NT2/D1 (cell line): ENCODE data around the gene DSCAML1.
"Not testable (repeated sequence)": the region's sequence is repeated elsewhere in the genome, so short reads cannot be mapped to it uniquely, and the experiment has no call there.

ENCODE experiments used
- DNase-seq: peaks from one replicate; pipeline ENCODE4 v3.0.0-alpha.2; 2011; ENCODE audit warnings: low read depth, low spot score
- H3K27me3 ChIP-seq: 2 replicates; pipeline ENCODE4 v1.6.0; 2011; ENCODE audit warnings: mild to moderate bottlenecking; ENCODE audit not compliant: insufficient read length, insufficient read depth
- H3K36me3 ChIP-seq: 2 replicates; pipeline ENCODE4 v1.6.1; 2011; ENCODE audit warnings: mild to moderate bottlenecking, low read length, mixed read lengths; ENCODE audit not compliant: insufficient read depth, insufficient read length
- H3K4me1 ChIP-seq: 2 replicates; pipeline ENCODE4 v1.5.1; 2011; ENCODE audit not compliant: insufficient read depth, insufficient read length
- H3K4me3 ChIP-seq: 2 replicates; pipeline ENCODE4 v1.5.1; 2011; ENCODE audit warnings: low read depth; ENCODE audit not compliant: insufficient read length
- H3K9ac ChIP-seq: 2 replicates; pipeline ENCODE4 v1.6.0; 2011; ENCODE audit warnings: low read depth; ENCODE audit not compliant: insufficient read length
- H3K9me3 ChIP-seq: 2 replicates; pipeline ENCODE4 v1.5.1; 2011; ENCODE audit warnings: mild to moderate bottlenecking, low read length; ENCODE audit not compliant: insufficient read depth
- SUZ12 ChIP-seq: IDR thresholded peaks from 2 replicates; pipeline ENCODE4 v1.6.1; 2011; ENCODE audit not compliant: insufficient read length, insufficient read depth; ENCODE audit errors: extremely low read depth
- YY1 ChIP-seq: IDR thresholded peaks from 2 replicates; pipeline ENCODE4 v1.6.1; 2011; ENCODE audit not compliant: insufficient read length, insufficient read depth
- ZNF274 ChIP-seq: IDR thresholded peaks from 2 replicates; pipeline ENCODE4 v1.6.1; 2011; ENCODE audit warnings: mild to moderate bottlenecking, low read depth, low read length

DSCAML1 gene

DNA sequence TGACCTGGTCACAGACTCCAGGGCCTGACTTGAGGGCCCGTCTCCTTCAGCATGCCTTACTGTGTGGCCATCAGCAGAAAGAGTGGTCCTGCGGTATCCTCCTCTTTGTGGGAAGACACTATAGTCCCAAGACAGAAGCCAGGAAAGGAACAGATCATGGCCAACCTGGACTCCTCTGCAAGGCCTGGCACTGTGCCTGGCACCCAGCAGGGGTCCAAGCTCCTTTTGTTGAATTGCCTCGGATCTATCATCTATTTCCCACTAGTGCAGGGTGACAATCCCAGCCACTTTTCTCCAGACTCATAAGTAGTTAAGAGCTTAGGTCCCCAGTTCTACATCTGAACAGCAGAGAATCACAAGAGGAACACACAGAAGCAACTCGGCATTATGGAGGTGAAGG is 27.0 kb downstream of the DSCAML1 start:
- H3K9me3 ChIP-seq, result no peaks in the 10 kb centered on the region
- DNase-seq, result no peak
- H3K4me3 ChIP-seq, result no peak overlapping the region
- no peaks in the 10 kb centered on the region for H3K27me3 ChIP-seq
- no peak for TF ChIP-seq SUZ12
- TF ChIP-seq YY1, result no peak
- TF ChIP-seq ZNF274, result no peak
- H3K9ac ChIP-seq, result no peak overlapping the region
- peaks cover 2% of the 10 kb centered on the region for H3K4me1 ChIP-seq
- H3K36me3 ChIP-seq, result no peaks in the 10 kb centered on the region

- no peaks in the 10 kb centered on the region for H3K36me3 ChIP-seq
- no peak overlapping the region for H3K4me3 ChIP-seq
- H3K9ac ChIP-seq, result no peak overlapping the region
- H3K9me3 ChIP-seq, result no peaks in the 10 kb centered on the region
- H3K4me1 ChIP-seq, result peaks cover 2% of the 10 kb centered on the region
- TF ChIP-seq YY1 (no peak), SUZ12 (no peak), ZNF274 (no peak)
- DNase-seq, result no peak
- no peaks in the 10 kb centered on the region for H3K27me3 ChIP-seq
Measured at GRCh38 chr11:117769533-117769932, 27.5 kb downstream of the DSCAML1 start.

DNA sequence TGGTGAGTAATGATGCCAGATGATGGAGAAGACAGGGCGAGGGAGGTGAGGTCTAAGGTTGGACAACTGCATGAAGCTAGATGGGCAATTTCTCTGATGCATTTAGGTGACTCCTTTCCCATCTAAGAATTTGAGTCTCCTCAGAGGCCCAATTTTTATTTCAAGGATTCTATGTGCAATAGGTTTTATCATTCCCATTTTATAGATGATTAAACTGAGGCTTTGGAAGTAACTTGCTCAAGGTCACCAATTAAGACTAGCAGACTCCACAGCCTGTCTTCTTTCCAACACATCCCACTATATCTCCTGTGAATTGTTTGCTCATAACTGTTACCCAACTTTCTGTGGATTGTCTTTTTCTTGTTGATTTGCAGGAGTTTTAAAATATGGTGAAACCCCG is 28.5 kb downstream of the DSCAML1 start:
- Histone ChIP-seq H3K27me3 (no peaks in the 10 kb centered on the region), H3K4me3 (no peak overlapping the region), H3K36me3 (no peaks in the 10 kb centered on the region), H3K9ac (no peak overlapping the region), H3K9me3 (no peaks in the 10 kb centered on the region), H3K4me1 (peaks cover 2% of the 10 kb centered on the region)
- no peak for TF ChIP-seq ZNF274
- TF ChIP-seq YY1, result no peak
- TF ChIP-seq SUZ12, result no peak
- DNase-seq, result no peak

- no peak overlapping the region for H3K9ac ChIP-seq
- no peaks in the 10 kb centered on the region for H3K27me3 ChIP-seq
- no peak overlapping the region for H3K4me3 ChIP-seq
- DNase-seq, result no peak
- H3K4me1 ChIP-seq, result no peaks in the 10 kb centered on the region
- no peaks in the 10 kb centered on the region for H3K9me3 ChIP-seq
- TF ChIP-seq ZNF274, result no peak
- no peak for TF ChIP-seq YY1
- TF ChIP-seq SUZ12, result no peak
- H3K36me3 ChIP-seq, result no peaks in the 10 kb centered on the region
Measured at GRCh38 chr11:117767071-117767470, 29.9 kb downstream of the DSCAML1 start.

- no peaks in the 10 kb centered on the region for H3K36me3 ChIP-seq
- DNase-seq, result no peak
- H3K9me3 ChIP-seq, result no peaks in the 10 kb centered on the region
- no peaks in the 10 kb centered on the region for H3K4me1 ChIP-seq
- TF ChIP-seq YY1 (no peak), ZNF274 (no peak), SUZ12 (no peak)
- no peaks in the 10 kb centered on the region for H3K27me3 ChIP-seq
- H3K9ac ChIP-seq, result no peak overlapping the region
- no peak overlapping the region for H3K4me3 ChIP-seq
Measured at GRCh38 chr11:117766576-117766975, 30.4 kb downstream of the DSCAML1 start.

GRCh38 chr11:117766026-117766425 is 31.0 kb downstream of the DSCAML1 start:
- Histone ChIP-seq H3K27me3 (no peaks in the 10 kb centered on the region), H3K9me3 (no peaks in the 10 kb centered on the region), H3K9ac (no peak overlapping the region), H3K4me3 (no peak overlapping the region), H3K36me3 (no peaks in the 10 kb centered on the region), H3K4me1 (no peaks in the 10 kb centered on the region)
- TF ChIP-seq YY1 (no peak), ZNF274 (no peak), SUZ12 (no peak)
- DNase-seq, result no peak

DNA sequence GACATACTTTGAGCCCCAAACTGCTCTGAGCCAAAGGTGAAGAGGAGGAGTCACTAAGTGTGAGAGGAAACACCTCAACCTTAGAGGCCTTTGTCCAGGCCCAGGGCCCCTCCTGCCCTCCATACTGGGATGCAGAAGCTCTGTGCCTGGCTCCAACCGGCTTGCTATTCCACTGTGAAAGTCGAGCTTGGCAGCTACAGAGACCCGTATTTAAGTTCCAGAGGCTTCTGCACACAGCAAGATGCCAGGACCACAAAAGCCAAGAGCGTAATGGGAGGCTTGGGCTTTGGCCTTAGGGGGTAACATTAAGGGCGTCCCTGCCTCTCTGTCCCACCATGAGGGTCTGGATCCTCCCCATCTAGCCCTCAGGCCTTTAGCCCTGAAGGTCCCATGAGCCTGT is 31.9 kb downstream of the DSCAML1 start:
- H3K4me1 ChIP-seq, result no peaks in the 10 kb centered on the region
- H3K27me3 ChIP-seq, result no peaks in the 10 kb centered on the region

DNA sequence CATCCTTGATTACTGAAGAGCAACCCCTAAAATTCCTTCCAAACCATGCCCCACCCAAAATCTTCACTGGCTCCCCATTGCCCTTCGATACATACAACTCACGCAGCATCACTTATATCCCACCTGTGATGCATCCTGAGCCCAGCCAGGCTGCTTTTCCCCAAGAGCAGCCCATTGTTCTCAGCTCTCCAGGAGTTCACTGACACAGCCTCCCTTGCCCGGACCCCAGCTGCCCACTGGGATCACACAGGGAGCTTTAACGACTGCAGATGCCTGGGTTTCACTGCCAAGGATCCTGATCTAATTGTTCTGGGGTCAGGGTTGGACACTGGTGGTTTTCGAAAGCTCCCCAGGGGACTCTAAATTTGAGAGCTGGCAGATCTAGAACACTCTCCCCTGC is 33.6 kb downstream of the DSCAML1 start:
- H3K9me3 ChIP-seq, H3K36me3 ChIP-seq, H3K27me3 ChIP-seq, H3K4me3 ChIP-seq, H3K9ac ChIP-seq, DNase-seq, H3K4me1 ChIP-seq: not testable (repeated sequence)

More for the DNA sequence above, 31.9 kb downstream of the DSCAML1 start:
- Histone ChIP-seq H3K36me3 (no peaks in the 10 kb centered on the region), H3K9ac (no peak overlapping the region), H3K4me3 (no peak overlapping the region), H3K9me3 (no peaks in the 10 kb centered on the region)
- no peak for DNase-seq
- no peak for TF ChIP-seq ZNF274
- no peak for TF ChIP-seq YY1
- TF ChIP-seq SUZ12, result no peak
